ENCODE measurements around the gene ZNF708. TPM values are rescaled to one million over a fixed set of nuclear protein-coding genes. Genes with fewer than 3 reads are reported as not detected.

The ZNF708 gene
- total and polyA plus RNA-seq, 2 donors (not counting 1 experiment from before 2014, with no cell fraction given) = 6.2 to 37.7 TPM

- Mint-ChIP-seq H3K27ac (peak within 1 kb of the TSS; percentile 96), H3K9me3 (ENCODE audit: insufficient read depth) (no peaks in the 10 kb centered on the region), H3K27me3 (no peaks in the 10 kb centered on the region), H3K4me1 (peaks cover 13% of the 10 kb centered on the region), H3K4me3 (peak within 1 kb of the TSS; percentile 99)
- peaks cover 0 to 5% (median 0%) of the 10 kb centered on the region in 3 donors for H3K9me3 ChIP-seq (ENCODE audit: control extremely low read depth in 1 of 3, control insufficient read depth in 2 of 3, insufficient read depth in 1 of 3, low read length in 2 of 3)
- WGBS (ENCODE audit: insufficient coverage) = under 1% methylated on average over 29 of the region's 36 CpGs
- peak within 1 kb of the TSS; percentile 95 for H2AFZ ChIP-seq (ENCODE audit: insufficient read depth, low read depth, low read length, poor library complexity, severe bottlenecking)
- H3K4me3 ChIP-seq (ENCODE audit: control extremely low read depth in 1 of 5, extremely low read depth in 1 of 5, insufficient read depth in 1 of 5, low read depth in 2 of 5, low read length in 4 of 5) = peak within 1 kb of the TSS; percentile 70 to 96 (median 88)
- peaks cover 0 to 4% of the 10 kb centered on the region in 2 donors for H3K4me1 ChIP-seq (ENCODE audit: control insufficient read depth in 2 of 2, insufficient read depth in 2 of 2, low read length in 2 of 2)
- peak; percentile 97 for ATAC-seq (ENCODE audit: low read depth)
- no peaks in the 10 kb centered on the region for H4K20me1 ChIP-seq (ENCODE audit: control insufficient read depth, insufficient read depth, low read length, poor library complexity, severe bottlenecking)
- CTCF ChIA-PET = interaction anchor here (2.2 kb wide), 1 partner anchor 30 kb away, joined by 7 read pairs; the partner anchor contains the start of gene ZNF708
- POLR2A ChIA-PET = interaction anchor here (0.6 to 1.5 kb wide), 6 partner anchors 28 to 1887 kb away, joined by 3 to 10 read pairs (median 4); partner anchors contain the start of genes ZNF429 and ZNF708
- H3K36me3 ChIP-seq (replicated peaks in 1 of 2; ENCODE audit: control extremely low read depth in 1 of 2, control insufficient read depth in 1 of 2, extremely low read depth in 1 of 2, insufficient read depth in 2 of 2, low read length in 1 of 2) = peaks cover 2 to 10% of the 10 kb centered on the region in 2 experiments
- peak within 1 kb of the TSS; percentile 80 to 86 for H3K27ac ChIP-seq (ENCODE audit: low read length in 2 of 2)
- peaks cover 33% of the 10 kb centered on the region for H3K79me2 ChIP-seq (ENCODE audit: control insufficient read depth, insufficient read depth, low read length)
- H3K4me2 ChIP-seq (replicated peaks; ENCODE audit: low read depth, low read length, poor library complexity, severe bottlenecking) = peak within 1 kb of the TSS; percentile 89
- intact Hi-C loops (cut with micrococcal nuclease) = loop anchor here (1.0 kb wide), 3 partner anchors 30 to 146 kb away; partner anchors contain the start of genes ZNF429, ZNF493 and ZNF708
- no peaks in the 10 kb centered on the region for H3K27me3 ChIP-seq (replicated peaks in 1 of 4; ENCODE audit: control extremely low read depth in 1 of 4, control insufficient read depth in 3 of 4, insufficient read depth in 4 of 4, low read length in 3 of 4)
- DNase-seq = peak; percentile 89
- peak within 1 kb of the TSS; percentile 97 for H3K9ac ChIP-seq (ENCODE audit: low read length)
- no peak for TF ChIP-seq EZH2 (IDR thresholded peaks at IDR 0.05; ENCODE audit: borderline replicate concordance, insufficient read depth, low read depth, low read length, poor library complexity, severe bottlenecking)
- TF ChIP-seq, protein P1, sequence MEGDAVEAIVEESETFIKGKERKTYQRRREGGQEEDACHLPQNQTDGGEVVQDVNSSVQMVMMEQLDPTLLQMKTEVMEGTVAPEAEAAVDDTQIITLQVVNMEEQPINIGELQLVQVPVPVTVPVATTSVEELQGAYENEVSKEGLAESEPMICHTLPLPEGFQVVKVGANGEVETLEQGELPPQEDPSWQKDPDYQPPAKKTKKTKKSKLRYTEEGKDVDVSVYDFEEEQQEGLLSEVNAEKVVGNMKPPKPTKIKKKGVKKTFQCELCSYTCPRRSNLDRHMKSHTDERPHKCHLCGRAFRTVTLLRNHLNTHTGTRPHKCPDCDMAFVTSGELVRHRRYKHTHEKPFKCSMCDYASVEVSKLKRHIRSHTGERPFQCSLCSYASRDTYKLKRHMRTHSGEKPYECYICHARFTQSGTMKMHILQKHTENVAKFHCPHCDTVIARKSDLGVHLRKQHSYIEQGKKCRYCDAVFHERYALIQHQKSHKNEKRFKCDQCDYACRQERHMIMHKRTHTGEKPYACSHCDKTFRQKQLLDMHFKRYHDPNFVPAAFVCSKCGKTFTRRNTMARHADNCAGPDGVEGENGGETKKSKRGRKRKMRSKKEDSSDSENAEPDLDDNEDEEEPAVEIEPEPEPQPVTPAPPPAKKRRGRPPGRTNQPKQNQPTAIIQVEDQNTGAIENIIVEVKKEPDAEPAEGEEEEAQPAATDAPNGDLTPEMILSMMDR (IDR thresholded peaks at IDR 0.05) = no peak
Observed at GRCh38 chr19:21358768-21359451, 29.7 kb upstream of the ZNF708 start, which contains the start of gene ZNF738. Gene ZNF738, plus strand, starts transcription at chr19:21359000. Its CDS starts 141 bp downstream, at chr19:21359141.

DNA sequence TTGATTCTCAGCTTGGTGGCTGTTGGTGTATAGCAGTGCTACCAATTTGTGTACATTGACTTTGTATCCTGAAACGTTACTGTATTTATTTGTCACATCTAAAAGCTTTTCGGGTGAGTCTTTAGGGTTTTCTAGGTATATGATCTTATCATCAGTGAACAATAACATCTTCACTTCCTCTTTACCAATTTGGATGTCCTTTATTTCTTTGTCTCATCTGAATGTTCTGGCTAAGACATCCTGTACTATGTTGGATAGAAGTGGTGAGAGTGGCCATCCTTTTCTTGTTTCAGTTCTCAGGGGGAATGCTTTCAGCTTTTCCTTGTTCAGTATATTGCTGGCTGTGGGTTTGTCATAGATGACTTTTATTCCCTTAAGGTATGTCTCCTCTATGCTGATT, 23.6 kb upstream of the ZNF708 start:
- no peak for TF ChIP-seq EZH2 (IDR thresholded peaks at IDR 0.05; ENCODE audit: borderline replicate concordance, insufficient read depth, low read depth, low read length, poor library complexity, severe bottlenecking)
- TF ChIP-seq, protein P1 (IDR thresholded peaks at IDR 0.05) = no peak
- Histone ChIP-seq H3K9ac (ENCODE audit: low read length) (no peak overlapping the region), H3K36me3 (replicated peaks in 1 of 2; ENCODE audit: control extremely low read depth in 1 of 2, control insufficient read depth in 1 of 2, extremely low read depth in 1 of 2, insufficient read depth in 2 of 2, low read length in 1 of 2) (no peaks in the 10 kb centered on the region), H3K79me2 (ENCODE audit: control insufficient read depth, insufficient read depth, low read length) (no peaks in the 10 kb centered on the region), H3K4me3 (ENCODE audit: control extremely low read depth in 1 of 5, extremely low read depth in 1 of 5, insufficient read depth in 1 of 5, low read depth in 2 of 5, low read length in 4 of 5) (no peak overlapping the region), H2AFZ (ENCODE audit: insufficient read depth, low read depth, low read length, poor library complexity, severe bottlenecking) (no peak overlapping the region), H3K4me2 (replicated peaks; ENCODE audit: low read depth, low read length, poor library complexity, severe bottlenecking) (no peak overlapping the region), H3K27me3 (replicated peaks in 1 of 4; ENCODE audit: control extremely low read depth in 1 of 4, control insufficient read depth in 3 of 4, insufficient read depth in 4 of 4, low read length in 3 of 4) (no peaks in the 10 kb centered on the region), H3K27ac (ENCODE audit: low read length in 2 of 2) (no peak overlapping the region), H4K20me1 (ENCODE audit: control insufficient read depth, insufficient read depth, low read length, poor library complexity, severe bottlenecking) (no peaks in the 10 kb centered on the region), H3K9me3 (ENCODE audit: control extremely low read depth in 1 of 3, control insufficient read depth in 2 of 3, insufficient read depth in 1 of 3, low read length in 2 of 3) (peaks cover 0 to 4% (median 2%) of the 10 kb centered on the region in 3 donors), H3K4me1 (ENCODE audit: control insufficient read depth in 2 of 2, insufficient read depth in 2 of 2, low read length in 2 of 2) (no peaks in the 10 kb centered on the region)
- DNase-seq = no peak
- intact Hi-C loops (cut with micrococcal nuclease) = no loop called here
- no peak overlapping the region for H3K27ac Mint-ChIP-seq
- H3K4me1 Mint-ChIP-seq = no peaks in the 10 kb centered on the region
- no peak overlapping the region for H3K4me3 Mint-ChIP-seq
- no CpG with 5 or more reads among the region's 2 CpGs for WGBS (ENCODE audit: insufficient coverage)
- peaks cover 10% of the 10 kb centered on the region for H3K9me3 Mint-ChIP-seq (ENCODE audit: insufficient read depth)
- no peak for ATAC-seq (ENCODE audit: low read depth)
- ChIA-PET POLR2A (no interaction called here), CTCF (interaction anchor here (0.6 kb wide), 1 partner anchor 715 kb away, joined by 3 read pairs; no protein-coding TSS in a partner anchor)
- H3K27me3 Mint-ChIP-seq = no peaks in the 10 kb centered on the region

All from B cell (primary cell).